Immature natural killer cell (primary cell): ENCODE data around the gene TMA7. TPM values are rescaled to one million over a fixed set of nuclear protein-coding genes. Genes with fewer than 3 reads are reported as not detected.
"Not testable (repeated sequence)": the region's sequence is repeated elsewhere in the genome, so short reads cannot be mapped to it uniquely, and the experiment has no call there.

ENCODE experiments used
- DNase-seq, 3 donors: peaks; one replicate each; pipeline ENCODE4 v3.0.0; 2022; ENCODE audit warnings: mixed read lengths in 1 of 3
- H3K27ac Mint-ChIP-seq, 6 donors: one replicate each; pipeline ENCODE4 v1.8.0; 2020; ENCODE audit warnings: mixed read lengths in 6 of 6, mild to moderate bottlenecking in 5 of 6, inconsistent platforms in 4 of 6, moderate library complexity in 3 of 6
- H3K27me3 Mint-ChIP-seq, 3 donors: one replicate each; pipeline ENCODE4 v1.8.0; 2020 to 2021; ENCODE audit warnings: low read depth in 3 of 3, mild to moderate bottlenecking in 3 of 3, mixed read lengths in 3 of 3, moderate library complexity in 3 of 3, inconsistent platforms in 1 of 3
- H3K36me3 Mint-ChIP-seq, 3 donors: one replicate each; pipeline ENCODE4 v1.8.0; 2020; ENCODE audit warnings: mixed read lengths in 3 of 3, inconsistent platforms in 2 of 3, mild to moderate bottlenecking in 2 of 3
- H3K4me1 Mint-ChIP-seq, 2 donors: one replicate each; pipeline ENCODE4 v1.8.0; 2020; ENCODE audit warnings: inconsistent platforms in 2 of 2, mild to moderate bottlenecking in 2 of 2, mixed read lengths in 2 of 2, moderate library complexity in 1 of 2
- H3K4me3 Mint-ChIP-seq, 5 donors: one replicate each; pipeline ENCODE4 v1.8.0; 2020; ENCODE audit warnings: mild to moderate bottlenecking in 5 of 5, mixed read lengths in 5 of 5, inconsistent platforms in 3 of 5, moderate library complexity in 3 of 5
- H3K9me3 Mint-ChIP-seq, 6 donors: one replicate each; pipeline ENCODE4 v1.8.0; 2020; ENCODE audit warnings: mild to moderate bottlenecking in 6 of 6, mixed read lengths in 6 of 6, inconsistent platforms in 4 of 6, moderate library complexity in 3 of 6
- polyA plus RNA-seq, 3 donors: library from polyadenylated mRNA; unstranded; fragments of 300-500 nt; fragmentation: Illumina TruSeq; gene quantifications; one replicate each; pipeline ENCODE4 v1.2.3, GENCODE V29; 2021

TMA7 gene
- polyA plus RNA-seq, 3 donors from 2014 or later: 593 to 1,259 (median 677) TPM

DNA sequence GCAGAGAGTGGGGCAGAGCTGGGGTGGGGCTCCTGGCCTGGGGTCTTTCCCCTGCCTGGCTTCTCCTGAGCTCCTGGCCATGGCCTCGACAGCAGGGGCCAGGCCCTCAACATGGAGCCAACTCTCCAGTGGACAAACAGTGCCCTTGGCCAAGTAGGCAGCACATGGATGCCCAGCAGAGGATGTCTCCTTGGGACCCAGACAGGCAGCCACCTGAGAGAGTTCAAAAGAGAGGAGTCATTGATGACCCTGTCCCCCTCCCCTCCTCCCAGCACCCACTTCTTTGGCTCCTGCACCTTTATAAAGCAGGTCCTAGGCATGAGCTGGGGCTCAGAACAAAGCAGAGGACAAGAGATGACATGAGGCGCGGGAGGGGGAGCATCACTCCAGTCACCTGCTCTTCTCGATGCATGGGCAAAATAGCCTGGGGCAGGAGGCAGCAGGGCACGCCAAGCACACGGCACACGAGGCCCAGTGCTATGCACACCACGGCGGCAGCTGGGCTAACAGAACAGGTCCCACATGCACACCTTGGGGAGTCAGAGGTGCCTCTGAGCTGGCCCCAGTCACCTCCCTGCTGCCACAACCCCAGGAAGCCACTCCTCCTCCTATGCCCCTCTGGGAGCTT, 36.5 kb downstream of the TMA7 start:
- Mint-ChIP-seq H3K27me3 (peaks cover 12 to 22% (median 14%) of the 10 kb centered on the region in 3 donors), H3K4me1 (peaks cover 51 to 60% of the 10 kb centered on the region in 2 donors)

GRCh38 chr3:48477959-48478520, 38.0 kb downstream of the TMA7 start:
- Mint-ChIP-seq H3K36me3 (no peaks in the 10 kb centered on the region), H3K27me3 (peaks cover 9 to 20% (median 10%) of the 10 kb centered on the region in 3 donors), H3K4me1 (peaks cover 46 to 51% of the 10 kb centered on the region in 2 donors), H3K27ac (peak overlapping the region; percentile 95 to 100 (median 97)), H3K4me3 (peak overlapping the region; percentile 83 to 93 (median 91)), H3K9me3 (no peaks in the 10 kb centered on the region)
- DNase-seq: no peak

More for the DNA sequence above, 36.5 kb downstream of the TMA7 start:
- no peaks in the 10 kb centered on the region for H3K9me3 Mint-ChIP-seq
- no peaks in the 10 kb centered on the region for H3K36me3 Mint-ChIP-seq
- H3K27ac Mint-ChIP-seq: peak overlapping the region; percentile 95 to 100 (median 97)
- DNase-seq: no peak
- no peak overlapping the region for H3K4me3 Mint-ChIP-seq

- Mint-ChIP-seq H3K4me3 (peak overlapping the region; percentile 83 to 93 (median 91)), H3K4me1 (peaks cover 39 to 45% of the 10 kb centered on the region in 2 donors), H3K27ac (peak overlapping the region; percentile 95 to 100 (median 97)), H3K9me3 (no peaks in the 10 kb centered on the region), H3K36me3 (no peaks in the 10 kb centered on the region), H3K27me3 (peaks cover 9 to 18% (median 10%) of the 10 kb centered on the region in 3 donors)
- peak; percentile 81 to 83 (median 82) for DNase-seq
Observed at GRCh38 chr3:48478626-48479555, 38.8 kb downstream of the TMA7 start.

GRCh38 chr3:48480891-48481290, 40.8 kb downstream of the TMA7 start:
- peaks cover 32 to 37% of the 10 kb centered on the region in 2 donors for H3K4me1 Mint-ChIP-seq
- H3K36me3 Mint-ChIP-seq, H3K27ac Mint-ChIP-seq, DNase-seq, H3K9me3 Mint-ChIP-seq, H3K4me3 Mint-ChIP-seq: not testable (repeated sequence)
- peaks cover 10 to 18% (median 10%) of the 10 kb centered on the region in 3 donors for H3K27me3 Mint-ChIP-seq

- not testable (repeated sequence) for H3K36me3 Mint-ChIP-seq, DNase-seq, H3K27ac Mint-ChIP-seq, H3K4me3 Mint-ChIP-seq, H3K9me3 Mint-ChIP-seq
- Mint-ChIP-seq H3K27me3 (peaks cover 10 to 17% (median 10%) of the 10 kb centered on the region in 3 donors), H3K4me1 (peaks cover 25 to 26% of the 10 kb centered on the region in 2 donors)
Observed at GRCh38 chr3:48482822-48483221, 42.8 kb downstream of the TMA7 start.

GRCh38 chr3:48486952-48487351, 46.9 kb downstream of the TMA7 start:
- DNase-seq: no peak
- H3K4me3 Mint-ChIP-seq: no peak overlapping the region
- H3K27ac Mint-ChIP-seq: no peak overlapping the region
- no peaks in the 10 kb centered on the region for H3K9me3 Mint-ChIP-seq
- peaks cover 0 to 2% (median 0%) of the 10 kb centered on the region in 3 donors for H3K27me3 Mint-ChIP-seq
- no peaks in the 10 kb centered on the region for H3K4me1 Mint-ChIP-seq
- H3K36me3 Mint-ChIP-seq: peaks cover 0 to 3% (median 0%) of the 10 kb centered on the region in 3 donors

DNA sequence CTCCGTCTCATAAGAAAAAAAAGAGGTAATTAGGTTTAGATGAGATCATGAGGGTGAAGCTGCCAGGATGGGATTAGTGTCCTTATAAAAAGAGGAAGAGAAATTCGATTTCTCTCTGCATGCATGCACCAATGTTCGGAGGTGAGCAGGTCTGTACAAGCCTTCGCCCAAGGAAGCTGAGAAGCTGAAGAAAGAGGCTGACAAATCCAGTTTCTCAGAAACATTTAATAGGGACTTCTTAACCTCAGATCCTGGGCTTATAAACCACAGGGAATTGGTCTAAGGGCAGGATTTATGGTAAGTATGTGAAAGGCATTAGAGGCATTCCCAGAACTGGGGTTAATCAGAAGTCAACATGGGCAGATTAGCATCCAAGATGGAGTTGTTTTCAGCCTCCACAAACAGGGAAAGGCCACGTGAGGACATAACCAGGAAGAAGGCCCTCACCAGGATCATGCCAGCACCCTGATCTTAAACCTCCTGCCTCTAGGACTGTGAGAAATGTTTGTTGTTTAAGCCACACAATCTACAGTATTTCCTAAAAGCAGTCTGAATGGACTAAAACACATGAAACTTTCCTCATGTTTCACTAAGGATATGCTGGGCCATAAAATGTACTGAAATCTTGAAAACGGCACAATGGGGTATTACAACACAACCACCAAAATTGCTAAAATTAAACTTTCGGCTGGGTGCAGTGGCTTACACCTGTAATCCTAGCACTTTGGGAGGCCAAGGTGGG, 52.6 kb downstream of the TMA7 start:
- Mint-ChIP-seq H3K27me3 (peaks cover 0 to 4% (median 0%) of the 10 kb centered on the region in 3 donors), H3K36me3 (peaks cover 8 to 13% (median 10%) of the 10 kb centered on the region in 3 donors), H3K4me3 (no peak overlapping the region), H3K27ac (no peak overlapping the region), H3K4me1 (no peaks in the 10 kb centered on the region), H3K9me3 (no peaks in the 10 kb centered on the region)
- DNase-seq: no peak

DNA sequence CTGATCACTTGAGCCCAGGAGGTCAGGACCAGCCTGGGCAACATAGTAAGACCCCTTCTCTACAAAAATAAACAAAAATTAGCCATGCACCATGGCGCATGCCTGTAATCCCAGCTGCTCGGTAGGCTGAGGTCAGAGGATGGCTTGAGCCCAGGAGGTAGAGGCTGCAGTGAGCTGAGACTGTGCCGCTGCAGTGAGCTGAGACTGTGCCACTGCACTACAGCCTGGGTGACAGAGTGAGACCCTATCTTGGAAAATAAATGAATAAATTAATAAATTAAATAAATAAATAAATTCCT, 53.1 kb downstream of the TMA7 start:
- peaks cover 11 to 16% (median 13%) of the 10 kb centered on the region in 3 donors for H3K36me3 Mint-ChIP-seq
- H3K4me3 Mint-ChIP-seq: no peak overlapping the region
- no peaks in the 10 kb centered on the region for H3K4me1 Mint-ChIP-seq
- H3K9me3 Mint-ChIP-seq: no peaks in the 10 kb centered on the region
- no peak overlapping the region for H3K27ac Mint-ChIP-seq
- no peak for DNase-seq
- H3K27me3 Mint-ChIP-seq: peaks cover 0 to 4% (median 0%) of the 10 kb centered on the region in 3 donors

Other genes with a start within 250 kb of the TMA7 start
- gene CAMP, start 216.8 kb upstream of the TMA7 start, polyA plus RNA-seq: not detected
- gene ZNF589, start 199.2 kb upstream of the TMA7 start, polyA plus RNA-seq: 1 to 10 TPM; 3.1 to 4.8 (median 4.6) TPM
- gene NME6, start 138.9 kb upstream of the TMA7 start, polyA plus RNA-seq: 10 to 100 TPM; 41.9 to 75.1 (median 64.0) TPM
- not detected for gene SPINK8, start 106.6 kb upstream of the TMA7 start, polyA plus RNA-seq
- not detected for gene FBXW12, start 68.0 kb upstream of the TMA7 start, polyA plus RNA-seq
- gene PLXNB1, start 10.2 kb upstream of the TMA7 start, polyA plus RNA-seq: under 1 TPM in 2 of 3 donors, not detected in 1; 0.11 to 0.19 TPM
- 10 to 100 TPM; 10.2 to 16.3 (median 10.6) TPM for gene CCDC51, start 138 bp upstream of the TMA7 start, polyA plus RNA-seq
- gene ATRIP, start 6.5 kb downstream of the TMA7 start, polyA plus RNA-seq: 10 to 100 TPM in 1 of 3 donors, 1 to 10 TPM in 2; 6.4 to 12.6 (median 6.6) TPM
- gene SHISA5, start 63.9 kb downstream of the TMA7 start, polyA plus RNA-seq: 100 to 1,000 TPM; 351 to 618 (median 505) TPM
- under 1 TPM in 2 of 3 donors, not detected in 1; 0.17 to 0.78 TPM for gene PFKFB4, start 116.5 kb downstream of the TMA7 start, polyA plus RNA-seq
- not detected for gene UCN2, start 123.5 kb downstream of the TMA7 start, polyA plus RNA-seq
- gene COL7A1, start 155.1 kb downstream of the TMA7 start, polyA plus RNA-seq: not detected
- gene UQCRC1, start 169.4 kb downstream of the TMA7 start, polyA plus RNA-seq: 100 to 1,000 TPM; 189 to 544 (median 231) TPM
- gene TMEM89, start 181.5 kb downstream of the TMA7 start, polyA plus RNA-seq: not detected
- gene SLC26A6, start 195.2 kb downstream of the TMA7 start, polyA plus RNA-seq: 1 to 10 TPM; 2.2 to 7.8 (median 5.1) TPM
- gene CELSR3, start 222.6 kb downstream of the TMA7 start, polyA plus RNA-seq: under 1 TPM in 2 of 3 donors, not detected in 1; 0.46 to 0.48 TPM
- 1 to 10 TPM; 4.8 to 8.7 (median 5.6) TPM for gene NCKIPSD, start 245.7 kb downstream of the TMA7 start, polyA plus RNA-seq